K562 (cell line): ENCODE data around the gene IMP4.

Source experiments
- BRCA1 ChIP-seq, 2 experiments: fragments of 450-650 bp in 1 of 2; sonication (generic) in 1 of 2; formaldehyde crosslinking in 1 of 2; IDR thresholded peaks; 2 replicates each; pipeline versions ENCODE4 v1.5.0 to v1.6.1; 2017 to 2020; ENCODE audit warnings: mild to moderate bottlenecking in 1 of 2, missing genetic modification reagents in 1 of 2
- CBFB ChIP-seq: sonication (generic); formaldehyde crosslinking; IDR thresholded peaks from 2 replicates; pipeline ENCODE4 v1.4.0; 2020; ENCODE audit warnings: mild to moderate bottlenecking, missing genetic modification reagents
- EP300 ChIP-seq: IDR thresholded peaks from 2 replicates; pipeline ENCODE4 v1.6.1; 2012; ENCODE audit warnings: low read length, improper control_type of control experiment
- EZH2 ChIP-seq: IDR thresholded peaks from 2 replicates; pipeline ENCODE4 v1.6.1; 2012; ENCODE audit warnings: low read depth, mild to moderate bottlenecking, inconsistent platforms, low read length, borderline replicate concordance
- KLF13 ChIP-seq: fragments of 450-650 bp; IDR thresholded peaks from 2 replicates; pipeline ENCODE4 v1.6.1; 2016; ENCODE audit warnings: missing genetic modification characterization, low read depth, mild to moderate bottlenecking, missing compliant biosample characterization, moderate library complexity, borderline replicate concordance
- MCM5 ChIP-seq: fragments of 450-650 bp; IDR thresholded peaks from 2 replicates; pipeline ENCODE4 v1.6.1; 2016; ENCODE audit warnings: low read depth
- POLR2A ChIP-seq: fragments of 450-650 bp; conservative IDR thresholded peaks from 2 replicates; pipeline ENCODE4 v1.6.1; 2016
- POLR2AphosphoS5 ChIP-seq: IDR thresholded peaks from 2 replicates; pipeline ENCODE4 v1.6.1; 2011; ENCODE audit warnings: mild to moderate bottlenecking, low read depth, low read length, moderate library complexity; ENCODE audit not compliant: control insufficient read depth, insufficient read depth
- REST ChIP-seq, 2 experiments: fragments of 450-650 bp; formaldehyde crosslinking in 1 of 2; IDR thresholded peaks; 2 replicates each; pipeline versions ENCODE4 v1.4.0 to v1.6.1; 2014 to 2020; ENCODE audit warnings: mild to moderate bottlenecking in 2 of 2, borderline replicate concordance in 1 of 2, low read depth in 1 of 2
- RFX5 ChIP-seq: IDR thresholded peaks from 2 replicates; pipeline ENCODE4 v1.6.1; 2011; ENCODE audit warnings: low read depth, mild to moderate bottlenecking, improper control_type of control experiment, low read length
- SPI1 ChIP-seq: IDR thresholded peaks from 2 replicates; pipeline ENCODE4 v1.6.1; 2011; ENCODE audit warnings: low read depth, low read length, control low read depth, borderline replicate concordance
- TAF1 ChIP-seq: IDR thresholded peaks from 2 replicates; pipeline ENCODE4 v1.6.1; 2011; ENCODE audit warnings: mild to moderate bottlenecking, low read length, moderate library complexity; ENCODE audit not compliant: insufficient read depth, control insufficient read depth, severe bottlenecking; ENCODE audit errors: extremely low read depth
- TF ChIP-seq, protein P1 (sequence below): sonication (generic); formaldehyde crosslinking; IDR thresholded peaks from 2 replicates; pipeline ENCODE4 v1.8.0; 2022; ENCODE audit warnings: missing genetic modification reagents, mild to moderate bottlenecking, moderate library complexity, borderline replicate concordance

GRCh38 chr2:130355172-130355577 lies 12.5 kb downstream of the IMP4 start:
- no peak for TF ChIP-seq EZH2
- TF ChIP-seq POLR2A = no peak
- TF ChIP-seq REST (IDR thresholded peaks at IDR 0.05; ENCODE audit: borderline replicate concordance) = no peak
- TF ChIP-seq REST (CRISPR knock-in tag; IDR thresholded peaks at IDR 0.05; ENCODE audit: low read depth) = no peak
- TF ChIP-seq CBFB (CRISPR knock-in tag) = no peak
- no peak for TF ChIP-seq MCM5
- no peak for TF ChIP-seq BRCA1 (IDR thresholded peaks at IDR 0.05)
- no peak for TF ChIP-seq BRCA1 (CRISPR knock-in tag; IDR thresholded peaks at IDR 0.05)
- TF ChIP-seq, protein P1, sequence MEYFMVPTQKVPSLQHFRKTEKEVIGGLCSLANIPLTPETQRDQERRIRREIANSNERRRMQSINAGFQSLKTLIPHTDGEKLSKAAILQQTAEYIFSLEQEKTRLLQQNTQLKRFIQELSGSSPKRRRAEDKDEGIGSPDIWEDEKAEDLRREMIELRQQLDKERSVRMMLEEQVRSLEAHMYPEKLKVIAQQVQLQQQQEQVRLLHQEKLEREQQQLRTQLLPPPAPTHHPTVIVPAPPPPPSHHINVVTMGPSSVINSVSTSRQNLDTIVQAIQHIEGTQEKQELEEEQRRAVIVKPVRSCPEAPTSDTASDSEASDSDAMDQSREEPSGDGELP (CRISPR knock-in tag) = no peak; the same call in 1 of the 2 replicates
- no peak for TF ChIP-seq TAF1
- TF ChIP-seq SPI1 = no peak
- TF ChIP-seq KLF13 = no peak
- TF ChIP-seq POLR2AphosphoS5 = no peak
- TF ChIP-seq EP300 = no peak
- TF ChIP-seq RFX5 = no peak
